GM19463 (cell line): ENCODE results near the gene ORMDL3.
"Not testable (repeated sequence)": the region's sequence is repeated elsewhere in the genome, so short reads cannot be mapped to it uniquely, and the experiment has no call there.

Experiments
- ATAC-seq: cut with Tn5 transposase; IDR thresholded peaks from one replicate; pipeline ENCODE4 v1.9.1; 2021; ENCODE audit warnings: mild to moderate bottlenecking, moderate library complexity; ENCODE audit not compliant: unreplicated experiment

ORMDL3 gene

DNA sequence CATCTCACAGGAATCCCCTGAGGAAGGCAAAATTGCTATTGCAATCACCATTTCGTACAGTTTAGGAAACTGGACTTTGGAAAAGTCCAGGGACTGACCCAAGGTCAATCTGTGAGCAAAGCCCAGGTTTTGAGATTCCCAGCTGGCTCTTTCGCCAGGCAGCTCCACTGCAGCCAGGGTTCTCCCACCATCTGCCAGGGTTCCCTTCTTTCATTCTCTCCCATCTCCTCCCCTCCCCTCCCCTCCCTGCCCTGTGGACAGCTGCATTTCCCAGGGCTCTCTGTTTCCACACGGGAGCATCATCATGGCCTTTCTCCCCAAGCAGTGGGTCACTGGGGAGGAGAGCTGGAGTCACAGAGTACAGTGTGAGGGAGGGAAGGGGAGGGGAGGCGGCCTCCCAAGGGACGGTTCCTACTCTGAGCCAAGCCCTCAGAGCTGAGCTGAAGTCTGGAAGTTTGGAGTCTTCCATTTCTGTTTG lies 23.5 kb upstream of the ORMDL3 start:
- no peak for ATAC-seq

DNA sequence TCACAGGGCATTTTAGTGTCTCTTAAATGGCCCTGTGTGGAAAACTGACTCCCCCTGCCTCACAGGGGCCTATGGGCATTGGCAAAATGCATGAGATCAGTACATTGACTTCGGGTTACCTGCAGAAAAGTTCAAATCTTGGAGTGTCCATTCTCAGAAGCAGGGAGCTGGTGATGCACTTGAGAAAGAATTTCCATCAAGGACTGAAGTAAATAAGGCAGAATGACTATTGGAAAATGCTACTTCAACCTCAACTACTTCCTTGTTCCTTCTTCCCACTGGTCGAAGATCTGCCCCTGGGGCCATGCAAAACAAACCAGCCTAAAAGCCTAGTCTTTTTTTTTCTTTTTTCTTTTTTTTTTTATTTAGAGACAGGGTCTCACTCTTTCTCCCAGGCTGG lies 21.6 kb upstream of the ORMDL3 start:
- ATAC-seq, result no peak

DNA sequence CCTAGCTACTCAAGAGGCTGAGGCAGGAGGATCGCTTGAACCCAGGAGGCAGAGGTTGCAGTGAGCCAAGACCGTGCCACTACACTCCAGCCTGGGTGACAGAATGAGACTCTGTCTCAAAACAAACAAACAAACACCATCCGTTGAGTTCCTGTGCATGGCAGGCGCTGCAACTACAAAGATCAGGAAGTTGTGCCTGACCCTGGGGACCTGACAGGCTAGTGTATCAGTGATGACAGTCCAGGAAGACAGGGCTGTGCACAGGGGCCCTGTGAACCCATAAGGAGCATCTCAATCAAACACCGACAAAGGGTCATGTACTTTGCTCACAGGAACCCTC lies 21.1 kb upstream of the ORMDL3 start:
- ATAC-seq, result not testable (repeated sequence)

GRCh38 chr17:39946551-39947330 lies 19.3 kb upstream of the ORMDL3 start:
- ATAC-seq, result no peak

GRCh38 chr17:39944393-39944711 lies 17.0 kb upstream of the ORMDL3 start:
- ATAC-seq, result no peak

DNA sequence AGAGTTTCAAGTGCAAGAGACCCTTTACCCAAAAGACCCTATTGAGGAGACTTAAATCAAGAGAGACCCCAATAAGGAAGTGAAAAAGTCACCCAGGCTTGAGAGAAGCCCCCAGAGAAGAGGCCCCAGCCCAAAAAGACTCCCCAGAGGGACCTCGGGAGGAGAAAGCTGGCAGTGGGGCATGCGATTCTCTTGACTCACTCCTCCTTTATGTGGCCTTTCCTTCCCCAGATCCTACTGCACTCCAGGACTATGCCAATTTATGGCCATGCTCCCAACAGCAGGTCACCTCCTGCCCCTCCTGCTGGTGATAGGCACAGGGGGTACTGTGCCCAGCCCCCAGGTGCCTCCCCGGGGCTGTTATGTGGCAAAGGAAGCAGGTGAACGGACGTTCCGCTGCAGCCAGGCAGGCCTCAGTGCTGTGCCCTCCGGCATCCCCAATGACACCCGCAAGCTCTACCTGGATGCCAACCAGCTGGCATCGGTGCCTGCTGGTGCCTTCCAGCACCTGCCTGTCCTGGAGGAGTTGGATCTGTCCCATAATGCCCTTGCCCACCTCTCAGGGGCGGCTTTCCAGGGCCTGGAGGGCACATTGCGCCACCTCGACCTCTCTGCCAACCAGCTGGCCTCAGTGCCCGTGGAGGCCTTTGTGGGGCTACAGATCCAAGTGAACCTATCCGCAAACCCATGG lies 16.4 kb upstream of the ORMDL3 start:
- no peak for ATAC-seq

DNA sequence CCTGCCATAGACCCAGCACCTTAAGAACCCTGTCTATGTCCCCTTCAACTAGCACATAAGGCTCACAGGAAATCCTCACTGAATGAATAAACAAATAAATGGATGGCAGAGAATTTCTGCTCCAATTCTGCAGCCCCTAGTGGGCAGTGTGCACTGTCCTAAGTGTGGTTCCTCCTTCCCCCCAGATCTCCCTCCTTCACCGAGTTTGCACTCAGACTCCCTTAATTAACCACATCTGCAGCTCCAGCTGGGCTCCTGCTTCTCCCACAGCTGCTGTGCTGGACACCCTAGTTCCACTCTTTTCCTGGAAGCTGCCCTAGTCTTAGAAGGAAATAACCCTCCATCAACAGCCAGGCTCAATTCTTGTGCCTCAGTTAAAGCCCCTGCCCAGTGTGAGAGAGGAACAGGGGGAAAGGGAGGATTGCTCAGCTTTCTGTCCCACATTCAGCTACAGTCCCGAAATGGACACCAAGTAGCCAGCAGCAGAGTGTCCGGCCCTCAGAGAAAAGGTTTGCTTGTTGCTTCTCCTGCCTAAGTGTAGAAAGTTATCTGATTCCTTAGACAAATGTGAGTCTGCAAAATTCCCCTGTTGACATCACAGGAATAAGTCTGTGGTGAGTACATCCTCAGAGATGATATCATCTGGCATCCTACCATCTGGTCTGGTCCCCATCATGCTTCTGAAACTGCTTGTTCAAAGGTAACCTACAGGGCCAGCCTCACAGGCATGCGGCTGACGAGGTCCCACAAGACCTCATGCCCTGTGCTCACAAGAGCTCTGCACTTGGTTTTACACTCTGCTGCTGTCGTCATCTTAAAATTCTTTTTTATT lies 12.4 kb upstream of the ORMDL3 start:
- ATAC-seq, result no peak

DNA sequence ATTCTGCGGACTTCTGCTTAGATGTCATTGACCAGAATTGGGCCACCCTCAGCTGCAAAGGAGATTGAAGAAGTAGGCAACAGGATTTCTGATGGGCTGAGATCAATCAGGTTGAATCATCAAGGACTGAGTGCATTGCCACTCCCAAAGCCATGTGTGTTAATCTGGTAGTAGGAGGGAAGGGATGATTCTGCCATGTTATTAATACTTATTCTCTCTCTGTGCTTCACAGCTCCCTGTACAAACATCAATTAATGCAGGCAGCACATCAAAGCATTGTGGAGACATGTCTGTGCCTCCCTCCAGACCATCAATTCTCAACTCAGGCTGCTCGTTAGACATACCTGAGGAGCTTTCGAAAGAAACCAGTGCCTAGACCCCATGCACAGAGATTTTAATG lies 11.7 kb upstream of the ORMDL3 start:
- ATAC-seq, result no peak

GRCh38 chr17:39938140-39938869 lies 10.9 kb upstream of the ORMDL3 start:
- peak; percentile 68 for ATAC-seq

DNA sequence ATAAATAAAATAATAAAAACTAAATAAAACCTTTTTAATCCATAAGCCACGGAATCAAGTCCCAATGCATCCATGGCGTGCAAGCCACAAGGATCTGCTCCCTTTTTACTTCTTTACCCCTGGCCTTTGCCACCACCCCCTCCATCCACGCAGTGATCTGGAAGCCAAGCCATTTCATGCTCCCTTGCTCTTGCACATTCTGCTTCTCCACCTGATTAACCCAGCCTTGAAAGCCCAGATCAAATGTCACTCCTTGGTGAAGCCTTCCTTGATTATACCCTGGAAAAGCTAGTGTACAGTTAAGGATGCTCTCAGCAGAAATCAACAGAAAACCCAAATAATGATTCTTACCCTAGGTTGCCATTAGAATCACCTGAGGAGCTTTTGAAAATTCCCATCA lies 10.0 kb upstream of the ORMDL3 start:
- no peak for ATAC-seq

DNA sequence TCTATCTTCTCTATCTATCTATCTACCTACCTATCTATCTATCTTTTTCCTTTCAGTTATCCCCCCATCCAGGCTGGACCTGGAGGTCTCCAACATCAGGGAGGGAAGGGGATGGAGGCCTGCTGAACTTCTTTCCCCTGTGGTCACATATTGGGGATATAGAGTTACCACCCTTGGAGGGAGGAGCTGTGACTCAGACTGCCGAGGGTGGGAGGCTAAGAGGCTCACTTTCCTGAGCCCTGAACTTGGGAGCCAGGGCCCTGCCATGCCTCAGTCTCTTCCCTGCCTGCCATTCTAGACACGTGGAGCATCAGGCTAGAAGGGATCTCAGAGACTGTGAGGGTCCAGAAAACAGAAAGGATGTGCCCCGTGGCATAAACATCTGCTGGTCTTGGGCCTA lies 8.5 kb upstream of the ORMDL3 start:
- ATAC-seq, result no peak

DNA sequence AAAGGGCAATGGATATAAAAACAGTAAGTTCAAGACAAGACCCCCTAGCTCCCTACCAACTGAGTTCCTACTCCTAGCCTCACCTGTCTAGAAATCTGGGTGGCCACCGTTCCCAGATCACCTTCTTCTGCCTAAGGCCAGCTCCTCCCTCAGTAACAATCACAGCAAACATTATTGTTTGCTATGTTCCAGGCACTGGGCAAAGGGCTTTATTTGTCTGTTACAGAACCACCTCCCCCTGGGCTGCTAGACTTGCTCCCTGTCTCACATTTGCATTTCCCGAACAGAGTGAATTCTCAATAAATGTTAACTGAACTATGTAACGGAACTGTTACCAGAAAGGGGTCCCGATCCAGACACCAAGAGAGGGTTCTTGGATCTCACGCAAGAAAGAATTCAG lies 6.9 kb upstream of the ORMDL3 start:
- ATAC-seq, result no peak

- no peak for ATAC-seq
Measured at GRCh38 chr17:39933912-39934311, 6.5 kb upstream of the ORMDL3 start.

- ATAC-seq, result no peak
Measured at GRCh38 chr17:39929646-39930407, 2.4 kb upstream of the ORMDL3 start.

DNA sequence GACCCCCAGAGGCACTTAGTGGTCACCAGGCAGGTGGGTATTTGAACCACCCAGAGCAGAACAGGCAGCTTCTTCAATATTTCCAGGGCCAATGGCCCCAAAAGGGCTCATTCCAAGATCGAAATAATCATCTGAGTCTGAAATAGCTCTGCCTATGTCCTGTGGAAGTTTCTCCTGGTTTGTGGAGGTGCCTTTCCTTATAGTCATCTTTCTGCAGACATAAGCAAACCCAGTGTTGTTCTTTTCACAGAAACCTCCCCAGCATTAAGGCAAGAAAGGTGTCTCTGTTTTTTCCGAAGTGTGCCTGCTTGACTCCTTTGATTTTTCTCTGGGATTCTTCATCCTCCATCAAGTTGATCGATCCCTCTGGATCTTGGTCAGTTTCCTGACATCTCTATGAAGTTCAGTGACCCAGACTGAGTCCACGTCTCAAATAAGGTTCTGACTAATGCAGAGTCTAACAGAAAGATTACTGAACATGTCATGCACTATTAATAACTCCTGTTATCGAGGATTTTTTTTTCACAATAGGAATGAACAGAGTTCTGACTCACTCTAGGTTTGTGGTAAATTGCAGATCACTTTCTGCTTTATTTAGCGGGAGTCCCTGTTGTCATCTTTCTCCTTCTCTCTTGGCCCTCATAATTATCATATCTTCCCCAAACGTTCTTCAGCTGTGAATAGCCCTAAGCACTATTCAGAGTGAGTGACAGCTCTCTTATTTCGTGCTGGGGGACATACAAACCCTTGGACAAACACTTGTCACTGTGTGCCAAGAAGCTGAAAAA lies 1.7 kb upstream of the ORMDL3 start:
- no peak for ATAC-seq

DNA sequence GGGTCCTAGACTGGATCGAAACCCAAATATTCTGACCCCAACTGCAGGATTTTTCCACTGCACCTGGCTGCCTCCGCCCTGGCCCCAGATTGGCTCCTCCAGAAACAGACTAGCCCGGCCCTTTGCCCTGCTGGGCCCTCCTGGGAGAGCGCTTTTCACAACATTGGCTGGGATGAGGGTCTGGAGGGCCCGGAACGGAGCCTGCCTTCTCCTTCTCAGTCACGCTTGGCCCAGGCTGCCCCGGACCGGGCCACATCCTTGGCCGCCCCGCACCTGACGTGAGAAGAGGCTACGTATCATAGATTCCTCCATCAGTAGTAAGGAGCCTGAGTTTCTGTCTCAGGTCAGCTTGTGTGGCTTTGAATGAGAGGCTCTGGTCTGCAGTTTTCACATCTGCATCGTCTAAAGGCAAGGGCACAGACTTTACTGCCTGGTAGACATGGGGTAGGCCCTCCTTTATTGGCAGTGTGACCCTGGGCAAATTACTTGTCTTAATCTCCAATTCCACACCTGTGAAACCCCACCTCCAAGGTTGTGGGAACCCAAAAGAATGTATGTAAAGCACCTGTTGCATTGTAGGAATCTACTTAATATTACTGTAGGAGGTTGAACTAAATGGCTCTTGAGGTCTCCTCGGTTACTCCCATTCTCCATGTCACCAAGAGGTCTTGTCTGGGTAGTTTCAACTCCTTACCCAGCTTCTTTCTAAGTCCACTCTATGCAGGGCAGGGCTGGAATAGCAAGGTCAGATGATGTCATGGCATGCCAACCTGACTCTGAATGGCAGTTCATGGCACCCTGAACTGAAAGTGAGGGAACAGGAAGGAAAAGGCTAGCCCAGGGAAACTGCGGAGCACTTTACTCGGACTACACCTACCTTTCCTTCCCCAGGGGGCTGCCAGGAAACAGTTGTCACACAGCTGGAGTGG lies 792 bp upstream of the ORMDL3 start:
- peak; percentile 18 for ATAC-seq

DNA sequence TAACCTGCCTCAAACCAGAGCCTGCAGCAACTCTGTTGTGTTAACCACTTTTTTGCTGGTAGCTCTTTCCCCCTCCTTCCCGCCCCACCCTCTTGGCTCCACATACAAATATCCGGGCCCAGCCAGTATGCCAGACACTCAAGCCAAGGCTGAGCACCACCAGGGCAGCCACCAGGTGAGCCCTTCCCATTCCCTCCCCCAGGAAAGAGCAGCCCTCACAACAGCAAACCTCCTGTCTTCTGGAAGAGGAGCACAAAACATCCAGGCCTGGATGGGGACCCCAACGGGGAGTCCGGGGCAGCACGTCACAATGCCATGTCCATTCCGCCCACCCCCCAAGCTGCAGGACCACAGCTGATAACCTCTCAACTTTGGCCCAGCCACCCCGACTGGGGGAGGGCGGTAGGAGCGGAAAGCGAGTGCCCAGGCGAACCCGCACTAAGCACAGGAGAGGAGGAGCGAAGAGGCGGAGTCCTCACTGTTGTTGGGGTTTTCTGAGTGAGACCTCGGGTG lies 757 bp downstream of the ORMDL3 start:
- ATAC-seq, result no peak

GRCh38 chr17:39926135-39926587 lies 1.2 kb downstream of the ORMDL3 start:
- ATAC-seq, result no peak
